Measurements from ENCODE around the gene IL17B.

Gene IL17B

GRCh38 chr5:149367249-149367971, 11.7 kb downstream of the IL17B start:
- TF ChIP-seq GATA2 (IDR thresholded peaks at IDR 0.05; ENCODE audit: low read depth, low read length) (no peak), GATA3 (IDR thresholded peaks at IDR 0.05; ENCODE audit: low read depth, low read length) (no peak)

DNA sequence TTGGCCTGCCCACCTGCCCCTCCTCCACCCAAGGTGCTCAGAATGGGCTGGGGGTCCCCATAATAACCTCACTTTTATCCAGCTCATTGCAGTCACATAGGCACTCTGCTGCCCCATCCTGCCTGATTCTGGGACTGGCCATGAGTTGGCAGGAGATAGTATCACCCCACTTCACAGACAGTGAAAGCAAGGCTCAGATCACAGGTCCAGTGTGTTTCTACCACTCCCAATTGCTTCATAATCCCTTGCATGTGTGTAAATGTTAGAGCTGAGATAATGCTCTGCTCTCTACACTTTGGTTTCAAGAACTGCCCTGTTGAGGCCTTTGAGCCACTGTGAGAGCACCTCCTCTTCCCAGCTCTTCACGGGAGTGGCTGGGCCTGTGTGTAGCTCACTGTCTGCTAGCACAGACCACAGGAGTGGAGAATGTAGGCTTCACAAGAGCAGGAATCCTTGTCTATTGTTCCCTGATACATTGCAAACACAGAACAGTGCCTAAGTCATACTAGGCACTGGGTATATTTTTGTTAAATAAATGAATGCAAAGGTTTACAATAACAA, 12.8 kb downstream of the IL17B start:
- TF ChIP-seq GATA2 (IDR thresholded peaks at IDR 0.05; ENCODE audit: low read depth, low read length) = no peak
- TF ChIP-seq GATA3 (IDR thresholded peaks at IDR 0.05; ENCODE audit: low read depth, low read length) = no peak

- TF ChIP-seq GATA2 (IDR thresholded peaks at IDR 0.05; ENCODE audit: low read depth, low read length) (no peak), GATA3 (IDR thresholded peaks at IDR 0.05; ENCODE audit: low read depth, low read length) (no peak)
Measured at GRCh38 chr5:149365418-149365817, 13.7 kb downstream of the IL17B start.

- no peak for TF ChIP-seq GATA3 (IDR thresholded peaks at IDR 0.05; ENCODE audit: low read depth, low read length)
- no peak for TF ChIP-seq GATA2 (IDR thresholded peaks at IDR 0.05; ENCODE audit: low read depth, low read length)
Measured at GRCh38 chr5:149364719-149365118, 14.4 kb downstream of the IL17B start.

- TF ChIP-seq GATA3 (IDR thresholded peaks at IDR 0.05; ENCODE audit: low read depth, low read length) (no peak), GATA2 (IDR thresholded peaks at IDR 0.05; ENCODE audit: low read depth, low read length) (no peak)
Measured at GRCh38 chr5:149363936-149364335, 15.2 kb downstream of the IL17B start.

DNA sequence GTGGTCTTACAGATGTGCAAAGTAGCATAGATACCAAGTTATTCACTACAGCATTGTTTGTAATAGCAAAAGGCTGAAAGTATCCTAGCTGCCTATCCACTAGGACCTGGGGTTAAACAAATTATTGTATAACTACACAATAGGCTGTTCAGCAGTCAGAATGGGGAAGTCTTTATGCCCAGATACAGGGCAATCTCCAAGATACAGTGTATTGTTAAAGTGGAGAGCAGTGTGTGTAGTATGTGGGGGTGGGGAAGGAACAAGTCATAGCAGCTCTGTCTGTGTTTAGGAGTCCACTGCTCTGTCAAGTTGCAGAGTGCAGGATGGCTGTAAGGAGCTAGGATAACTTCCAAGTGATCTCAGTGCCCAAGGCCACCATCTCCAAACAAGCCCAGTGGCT, 15.7 kb downstream of the IL17B start:
- TF ChIP-seq GATA3 (IDR thresholded peaks at IDR 0.05; ENCODE audit: low read depth, low read length) = no peak

DNA sequence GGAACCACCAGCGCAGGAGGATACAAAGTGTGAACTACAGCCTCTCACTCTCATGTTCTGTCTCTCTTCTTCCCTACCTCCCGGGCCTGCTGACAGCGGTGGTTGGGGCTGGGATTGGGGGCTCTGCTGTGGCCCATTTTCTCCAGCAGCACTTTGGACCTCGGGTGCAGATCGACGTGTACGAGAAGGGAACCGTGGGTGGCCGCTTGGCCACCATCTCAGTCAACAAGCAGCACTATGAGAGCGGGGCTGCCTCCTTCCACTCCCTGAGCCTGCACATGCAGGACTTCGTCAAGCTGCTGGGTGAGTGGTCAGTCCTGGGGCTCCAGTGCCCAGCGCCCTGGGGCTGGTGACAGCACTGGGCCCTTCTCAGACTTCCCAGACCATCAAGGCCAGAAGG, 16.6 kb downstream of the IL17B start:
- TF ChIP-seq GATA3 (IDR thresholded peaks at IDR 0.05; ENCODE audit: low read depth, low read length) = no peak

GRCh38 chr5:149360272-149360671, 18.8 kb downstream of the IL17B start:
- TF ChIP-seq GATA3 (IDR thresholded peaks at IDR 0.05; ENCODE audit: low read depth, low read length) (no peak), GATA2 (IDR thresholded peaks at IDR 0.05; ENCODE audit: low read depth, low read length) (no peak)

GRCh38 chr5:149358868-149359495, 20.1 kb downstream of the IL17B start:
- no peak for TF ChIP-seq GATA2 (IDR thresholded peaks at IDR 0.05; ENCODE audit: low read depth, low read length)
- no peak for TF ChIP-seq GATA3 (IDR thresholded peaks at IDR 0.05; ENCODE audit: low read depth, low read length)

GRCh38 chr5:149358294-149358651, 20.8 kb downstream of the IL17B start:
- no peak for TF ChIP-seq GATA2 (IDR thresholded peaks at IDR 0.05; ENCODE audit: low read depth, low read length)
- no peak for TF ChIP-seq GATA3 (IDR thresholded peaks at IDR 0.05; ENCODE audit: low read depth, low read length)

- TF ChIP-seq GATA3 (IDR thresholded peaks at IDR 0.05; ENCODE audit: low read depth, low read length) (no peak), GATA2 (IDR thresholded peaks at IDR 0.05; ENCODE audit: low read depth, low read length) (0 out of 2 replicates have a peak, but pooled peaks have one; percentile 8)
Measured at GRCh38 chr5:149357370-149358293, 21.5 kb downstream of the IL17B start, which contains the start of gene PCYOX1L. Gene PCYOX1L, plus strand, starts transcription at chr5:149358046. Its CDS starts 23 bp downstream, at chr5:149358069.

DNA sequence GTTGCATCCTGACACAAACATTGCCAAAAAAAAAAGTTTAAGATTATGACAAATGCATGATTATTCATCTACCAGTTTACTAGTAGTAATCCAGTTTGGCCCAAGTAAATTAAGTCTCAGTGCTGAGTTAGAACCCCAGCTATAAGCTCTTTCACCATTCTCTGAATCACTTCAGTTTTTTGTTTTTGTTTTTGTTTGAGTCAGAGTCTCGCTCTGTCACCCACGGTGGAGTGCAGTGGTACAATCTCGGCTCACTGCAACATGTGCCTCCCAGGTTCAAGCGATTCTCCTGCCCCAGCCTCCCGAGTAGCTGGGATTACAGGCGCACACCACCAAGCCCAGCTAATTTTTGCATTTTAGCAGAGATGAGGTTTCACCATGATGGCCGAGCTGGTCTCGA, 22.7 kb downstream of the IL17B start:
- TF ChIP-seq GATA3 (IDR thresholded peaks at IDR 0.05; ENCODE audit: low read depth, low read length) (no peak), GATA2 (IDR thresholded peaks at IDR 0.05; ENCODE audit: low read depth, low read length) (no peak)

DNA sequence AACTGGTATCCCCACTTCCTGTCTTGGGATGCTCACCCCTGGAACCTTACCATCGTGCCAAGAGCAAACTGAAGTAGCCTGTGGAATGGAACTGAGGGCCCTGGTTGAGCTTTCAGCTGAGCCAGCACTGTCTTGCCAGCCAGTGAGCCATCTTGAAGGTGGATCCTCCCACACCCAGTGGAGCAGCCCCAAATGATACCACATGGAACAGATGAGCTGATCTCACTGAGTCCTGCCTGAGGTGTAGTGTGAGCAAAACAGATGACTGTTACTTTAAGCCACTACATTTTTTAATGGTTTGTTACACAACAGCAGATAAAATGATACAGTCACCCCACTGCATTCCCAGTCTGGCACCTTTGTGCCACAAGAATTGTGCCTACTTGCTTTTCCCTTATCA, 23.4 kb downstream of the IL17B start:
- no peak for TF ChIP-seq GATA3 (IDR thresholded peaks at IDR 0.05; ENCODE audit: low read depth, low read length)
- no peak for TF ChIP-seq GATA2 (IDR thresholded peaks at IDR 0.05; ENCODE audit: low read depth, low read length)

DNA sequence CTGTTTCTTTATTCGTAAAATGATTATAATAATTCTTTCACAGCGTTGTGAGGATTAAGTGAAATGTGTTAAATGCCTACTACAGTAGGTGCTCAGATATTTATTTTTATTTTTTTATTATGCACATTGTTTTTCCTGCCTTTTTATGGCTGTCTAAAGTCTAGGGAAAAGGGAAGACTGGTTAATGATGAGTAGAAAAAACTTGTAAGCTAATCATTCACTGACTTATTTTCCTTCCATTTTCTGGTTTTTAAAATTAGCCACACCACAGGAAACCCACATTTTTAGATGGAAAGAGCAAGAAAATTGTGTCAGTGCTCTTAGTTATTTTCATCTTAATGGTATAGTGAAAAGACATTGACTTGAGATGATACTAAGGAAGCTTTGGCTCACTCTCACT, 25.2 kb downstream of the IL17B start:
- TF ChIP-seq GATA2 (IDR thresholded peaks at IDR 0.05; ENCODE audit: low read depth, low read length) (no peak), GATA3 (IDR thresholded peaks at IDR 0.05; ENCODE audit: low read depth, low read length) (no peak)
